ENCODE results near the gene SYT6.

Gene SYT6

GRCh38 chr1:114092186-114093062 lies 61.2 kb downstream of the SYT6 start:
- no peak for DNase-seq (ENCODE audit: low read depth)

- DNase-seq (ENCODE audit: low read depth) = no peak
Measured at GRCh38 chr1:114091711-114092110, 62.0 kb downstream of the SYT6 start.

GRCh38 chr1:114090738-114091505 lies 62.7 kb downstream of the SYT6 start:
- DNase-seq (ENCODE audit: low read depth) = no peak

GRCh38 chr1:114089502-114090138 lies 64.0 kb downstream of the SYT6 start:
- DNase-seq (ENCODE audit: low read depth) = no peak

- no peak for DNase-seq (ENCODE audit: low read depth)
Measured at GRCh38 chr1:114088392-114089299, 65.0 kb downstream of the SYT6 start.

GRCh38 chr1:114087495-114087894 lies 66.2 kb downstream of the SYT6 start:
- DNase-seq (ENCODE audit: low read depth) = no peak

- DNase-seq (ENCODE audit: low read depth) = no peak
Measured at GRCh38 chr1:114086601-114087368, 66.9 kb downstream of the SYT6 start.

- no peak for DNase-seq (ENCODE audit: low read depth)
Measured at GRCh38 chr1:114082867-114083585, 70.6 kb downstream of the SYT6 start.

GRCh38 chr1:114082304-114082630 lies 71.4 kb downstream of the SYT6 start:
- no peak for DNase-seq (ENCODE audit: low read depth)

- DNase-seq (ENCODE audit: low read depth) = no peak
Measured at GRCh38 chr1:114081437-114082303, 72.0 kb downstream of the SYT6 start.

GRCh38 chr1:114080511-114081436 lies 72.9 kb downstream of the SYT6 start:
- DNase-seq (ENCODE audit: low read depth) = no peak

GRCh38 chr1:114079596-114080190 lies 74.0 kb downstream of the SYT6 start:
- no peak for DNase-seq (ENCODE audit: low read depth)

GRCh38 chr1:114078116-114078515 lies 75.6 kb downstream of the SYT6 start:
- no peak for DNase-seq (ENCODE audit: low read depth)

GRCh38 chr1:114077188-114077587 lies 76.5 kb downstream of the SYT6 start:
- no peak for DNase-seq (ENCODE audit: low read depth)

GRCh38 chr1:114076308-114076707 lies 77.4 kb downstream of the SYT6 start:
- no peak for DNase-seq (ENCODE audit: low read depth)

GRCh38 chr1:114075546-114076242 lies 78.0 kb downstream of the SYT6 start:
- no peak for DNase-seq (ENCODE audit: low read depth)

GRCh38 chr1:114075105-114075504 lies 78.6 kb downstream of the SYT6 start:
- DNase-seq (ENCODE audit: low read depth) = no peak
